ENCODE results near the gene VAT1.

DNA sequence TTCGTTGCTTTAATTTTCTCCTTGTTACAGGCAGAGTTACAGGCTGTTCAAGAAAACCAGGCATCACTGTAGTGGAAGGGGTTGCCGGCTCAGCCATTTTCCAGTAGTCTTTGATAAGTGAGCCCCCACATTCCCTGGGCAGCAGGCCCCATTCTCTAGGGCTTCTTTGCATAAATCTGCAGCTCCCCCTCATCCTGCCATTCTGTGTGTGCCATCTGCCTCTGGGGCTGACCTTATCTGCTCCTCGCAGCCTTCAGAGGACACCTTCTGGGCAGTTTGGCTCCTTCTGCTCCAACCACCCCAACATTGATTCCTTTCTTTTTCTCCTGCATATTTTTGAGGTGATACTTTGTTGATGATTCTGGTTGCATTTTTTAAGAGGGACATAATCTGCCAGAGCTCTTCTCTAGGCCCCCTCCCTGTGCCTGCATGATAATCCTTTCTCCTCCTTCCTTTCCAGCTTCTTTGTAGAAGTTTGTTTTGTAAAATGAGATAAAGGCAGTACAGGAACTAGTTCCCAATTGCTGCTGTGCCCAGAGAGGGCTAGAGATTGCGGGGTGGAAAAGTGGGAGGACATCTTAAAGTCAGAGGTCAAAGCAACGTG is 19.9 kb upstream of the VAT1 start:
- TF ChIP-seq, protein P1, sequence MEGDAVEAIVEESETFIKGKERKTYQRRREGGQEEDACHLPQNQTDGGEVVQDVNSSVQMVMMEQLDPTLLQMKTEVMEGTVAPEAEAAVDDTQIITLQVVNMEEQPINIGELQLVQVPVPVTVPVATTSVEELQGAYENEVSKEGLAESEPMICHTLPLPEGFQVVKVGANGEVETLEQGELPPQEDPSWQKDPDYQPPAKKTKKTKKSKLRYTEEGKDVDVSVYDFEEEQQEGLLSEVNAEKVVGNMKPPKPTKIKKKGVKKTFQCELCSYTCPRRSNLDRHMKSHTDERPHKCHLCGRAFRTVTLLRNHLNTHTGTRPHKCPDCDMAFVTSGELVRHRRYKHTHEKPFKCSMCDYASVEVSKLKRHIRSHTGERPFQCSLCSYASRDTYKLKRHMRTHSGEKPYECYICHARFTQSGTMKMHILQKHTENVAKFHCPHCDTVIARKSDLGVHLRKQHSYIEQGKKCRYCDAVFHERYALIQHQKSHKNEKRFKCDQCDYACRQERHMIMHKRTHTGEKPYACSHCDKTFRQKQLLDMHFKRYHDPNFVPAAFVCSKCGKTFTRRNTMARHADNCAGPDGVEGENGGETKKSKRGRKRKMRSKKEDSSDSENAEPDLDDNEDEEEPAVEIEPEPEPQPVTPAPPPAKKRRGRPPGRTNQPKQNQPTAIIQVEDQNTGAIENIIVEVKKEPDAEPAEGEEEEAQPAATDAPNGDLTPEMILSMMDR (IDR thresholded peaks at IDR 0.05): no peak
- TF ChIP-seq EZH2 (IDR thresholded peaks at IDR 0.05; ENCODE audit: borderline replicate concordance, insufficient read depth, low read depth, low read length, poor library complexity, severe bottlenecking): no peak

Data from B cell (primary cell).